Kidney epithelial cell (primary cell): ENCODE data around the gene PTPRO. TPM values are rescaled to one million over a fixed set of nuclear protein-coding genes. Genes with fewer than 3 reads are reported as not detected.
A peak's percentile ranks its signal among the peaks of the same experiment; 100 is the strongest.

ENCODE experiments used
- DNase-seq: peaks from one replicate; pipeline ENCODE4 v3.0.0-alpha.2; 2010; ENCODE audit warnings: low read depth
- H3K27me3 ChIP-seq: 2 replicates; pipeline ENCODE4 v1.6.0; 2011; ENCODE audit warnings: low read length; ENCODE audit not compliant: control insufficient read depth, insufficient read depth
- H3K36me3 ChIP-seq: 2 replicates; pipeline ENCODE4 v1.5.1; 2011; ENCODE audit warnings: low read length; ENCODE audit not compliant: control insufficient read depth, insufficient read depth
- H3K4me3 ChIP-seq: 2 replicates; pipeline ENCODE4 v1.5.1; 2011; ENCODE audit warnings: low read depth, mild to moderate bottlenecking, control low read depth, low read length
- CTCF ChIP-seq: IDR thresholded peaks from 2 replicates; pipeline ENCODE4 v1.5.1; 2011; ENCODE audit warnings: mild to moderate bottlenecking, moderate library complexity, low read length, control low read depth, inconsistent platforms; ENCODE audit not compliant: insufficient read depth, poor library complexity, severe bottlenecking
- total RNA-seq: library from RNA; depleted of rRNA; stranded (reverse); fragments of >200 nt; gene quantifications from 2 replicates; pipeline ENCODE4 v1.2.3, GENCODE V29; 2015

Gene PTPRO
- total RNA-seq, 1 donor from 2014 or later, result 3.7 TPM

DNA sequence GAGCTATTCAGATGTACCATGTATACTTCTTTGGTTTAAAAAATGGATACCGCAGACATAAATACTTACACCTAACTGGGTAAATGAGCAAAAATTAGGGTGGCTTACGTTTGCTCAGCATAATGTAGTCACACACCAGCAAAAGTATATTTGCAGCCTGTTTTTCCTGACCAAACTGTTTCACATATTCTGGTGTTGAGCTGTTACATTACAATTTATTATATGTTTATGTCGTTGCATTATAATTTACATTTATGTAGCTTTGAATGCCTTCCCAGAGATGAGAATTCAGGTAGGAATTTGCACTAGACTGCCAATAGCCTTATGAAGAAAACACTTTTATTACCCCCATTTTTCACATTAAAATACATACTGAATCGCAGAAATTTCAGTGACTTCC, 183.3 kb downstream of the PTPRO start:
- Histone ChIP-seq H3K4me3 (no peak overlapping the region), H3K27me3 (no peaks in the 10 kb centered on the region), H3K36me3 (no peaks in the 10 kb centered on the region)
- TF ChIP-seq CTCF, result no peak
- DNase-seq, result no peak

DNA sequence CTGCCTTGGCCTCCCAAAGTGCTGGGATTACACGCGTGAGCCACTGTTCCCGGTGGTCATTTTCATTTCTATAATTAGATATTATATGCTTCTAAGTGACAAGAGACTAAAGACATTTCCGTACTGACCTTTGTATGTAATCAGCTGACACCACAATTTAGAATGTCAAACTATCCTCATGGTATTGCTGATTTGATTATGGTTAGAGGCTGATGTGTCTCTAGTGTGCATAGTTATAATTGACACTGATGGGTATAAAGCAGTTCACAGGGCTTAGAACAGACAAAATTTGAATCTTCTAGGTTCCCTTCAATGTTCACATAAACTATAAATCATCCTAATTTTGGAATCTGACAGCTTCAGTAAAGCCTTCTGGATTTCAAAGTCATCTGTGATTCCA, 192.7 kb downstream of the PTPRO start:
- no peak for TF ChIP-seq CTCF
- no peak overlapping the region for H3K4me3 ChIP-seq
- no peaks in the 10 kb centered on the region for H3K27me3 ChIP-seq
- H3K36me3 ChIP-seq, result no peaks in the 10 kb centered on the region
- DNase-seq, result no peak

DNA sequence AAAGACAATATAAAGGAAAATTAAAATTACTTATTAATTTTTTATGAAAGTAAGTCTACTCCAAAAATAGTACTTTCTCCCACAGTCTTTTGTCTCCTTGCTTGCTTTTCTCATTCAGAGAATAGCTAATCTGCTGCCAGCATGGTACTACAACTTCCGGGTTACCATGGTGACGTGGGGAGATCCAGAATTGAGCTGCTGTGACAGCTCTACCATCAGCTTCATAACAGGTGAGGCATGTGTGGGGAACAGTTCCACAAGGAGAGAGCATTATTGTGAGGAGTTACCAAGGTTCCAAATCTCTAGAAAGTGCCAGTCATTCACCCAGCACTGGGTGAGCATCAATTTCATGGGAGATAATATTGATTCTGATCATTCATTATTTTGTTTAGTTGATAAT, 197.8 kb downstream of the PTPRO start:
- H3K4me3 ChIP-seq, result no peak overlapping the region
- TF ChIP-seq CTCF, result no peak
- no peak for DNase-seq
- no peaks in the 10 kb centered on the region for H3K27me3 ChIP-seq
- no peaks in the 10 kb centered on the region for H3K36me3 ChIP-seq

- Histone ChIP-seq H3K4me3 (no peak overlapping the region), H3K27me3 (no peaks in the 10 kb centered on the region), H3K36me3 (no peaks in the 10 kb centered on the region)
- DNase-seq, result no peak
- TF ChIP-seq CTCF, result no peak
Measured at GRCh38 chr12:15520844-15521243, 198.5 kb downstream of the PTPRO start.

- TF ChIP-seq CTCF, result peak; percentile 55
- DNase-seq, result no peak
Measured at GRCh38 chr12:15522574-15523187, 200.4 kb downstream of the PTPRO start.

GRCh38 chr12:15525441-15525840, 203.1 kb downstream of the PTPRO start:
- DNase-seq, result no peak
- TF ChIP-seq CTCF, result no peak
- H3K4me3 ChIP-seq, result no peak overlapping the region

More at GRCh38 chr12:15522574-15523187, 200.4 kb downstream of the PTPRO start:
- Histone ChIP-seq H3K4me3 (no peak overlapping the region), H3K27me3 (no peaks in the 10 kb centered on the region), H3K36me3 (no peaks in the 10 kb centered on the region)

More at GRCh38 chr12:15525441-15525840, 203.1 kb downstream of the PTPRO start:
- H3K36me3 ChIP-seq, result no peaks in the 10 kb centered on the region
- H3K27me3 ChIP-seq, result no peaks in the 10 kb centered on the region
